DMS 273 treated with DMSO at 0.1 percent for 48 hours (cell line): ENCODE measurements around the gene EME1.
"Not testable (repeated sequence)": the region's sequence is repeated elsewhere in the genome, so short reads cannot be mapped to it uniquely, and the experiment has no call there.

ENCODE experiments used
- DNase-seq: peaks from one replicate; lab custom pipeline; 2025; lab: John Stamatoyannopoulos, UW

Gene EME1

GRCh38 chr17:50426814-50427787, 54.1 kb downstream of the EME1 start:
- DNase-seq: no peak

GRCh38 chr17:50428126-50428525, 55.1 kb downstream of the EME1 start:
- DNase-seq: not testable (repeated sequence)

- no peak for DNase-seq
These were observed 55.9 kb downstream of the EME1 start for GRCh38 chr17:50428831-50429424.

- DNase-seq: no peak
These were observed 56.8 kb downstream of the EME1 start for GRCh38 chr17:50429793-50430192.
